Tibial nerve (tissue), 4 donors: ENCODE data around the gene TAOK3. TPM values are rescaled to one million over a fixed set of nuclear protein-coding genes. Genes with fewer than 3 reads are reported as not detected.

Experiments used
- DNase-seq, 2 donors: peaks; one replicate each; pipeline ENCODE4 v3.0.0-alpha.2; 2019; ENCODE audit warnings: low spot score in 2 of 2
- H3K27ac ChIP-seq, 4 donors: fragments of 200-600 bp; sonication (generic) in 3 of 4; one replicate each; pipeline ENCODE4 v1.5.1; 2017 to 2019; ENCODE audit warnings: mild to moderate bottlenecking in 1 of 4
- H3K27me3 ChIP-seq, 2 donors: fragments of 200-600 bp; sonication (generic) in 1 of 2; one replicate each; pipeline versions ENCODE4 v1.5.1 to v1.6.0; 2017 to 2019
- H3K36me3 ChIP-seq, 3 donors: fragments of 200-600 bp; sonication (generic); one replicate each; pipeline ENCODE4 v1.5.1; 2018 to 2019
- H3K4me1 ChIP-seq, 4 donors: fragments of 200-600 bp; sonication (generic) in 3 of 4; one replicate each; pipeline ENCODE4 v1.5.1; 2017 to 2019
- H3K4me3 ChIP-seq, 4 donors: fragments of 200-600 bp; sonication (generic) in 3 of 4; one replicate each; pipeline ENCODE4 v1.5.1; 2017 to 2019; ENCODE audit warnings: mild to moderate bottlenecking in 1 of 4, moderate library complexity in 1 of 4
- H3K9me3 ChIP-seq, 4 donors: fragments of 200-600 bp; sonication (generic) in 3 of 4; one replicate each; pipeline ENCODE4 v1.5.1; 2017 to 2019
- CTCF ChIP-seq, 5 experiments: fragments of 200-600 bp in 3 of 5; fragments of 450-650 bp in 2 of 5; sonication (generic) in 3 of 5; IDR thresholded peaks; one replicate each; pipeline ENCODE4 v1.5.1; 2016 to 2019; ENCODE audit warnings: antibody characterized with exemption in 5 of 5, mild to moderate bottlenecking in 3 of 5, moderate library complexity in 2 of 5
- EP300 ChIP-seq, 2 donors: sonication (generic); formaldehyde crosslinking; IDR thresholded peaks; one replicate each; pipeline ENCODE4 v1.6.1; 2017; ENCODE audit warnings: antibody characterized with exemption in 2 of 2, mild to moderate bottlenecking in 1 of 2
- POLR2A ChIP-seq, 2 donors: fragments of 450-650 bp; IDR thresholded peaks; one replicate each; pipeline ENCODE4 v1.6.1; 2017; ENCODE audit warnings: antibody characterized with exemption in 2 of 2, mild to moderate bottlenecking in 2 of 2, moderate library complexity in 2 of 2
- WGBS, 2 donors: methylation state at CpG; one replicate each; pipeline ENCODE4 v1.1.5; 2018; 5-methylcytosine and 5-hydroxymethylcytosine counted together
- total RNA-seq, 4 donors: library from RNA; depleted of rRNA; stranded (reverse); fragments of >200 nt; gene quantifications; one replicate each; pipeline ENCODE4 v1.1.0, GENCODE V29; 2016

Gene TAOK3
- total RNA-seq, 4 donors from 2014 or later = 43.7 to 99.0 (median 59.6) TPM

DNA sequence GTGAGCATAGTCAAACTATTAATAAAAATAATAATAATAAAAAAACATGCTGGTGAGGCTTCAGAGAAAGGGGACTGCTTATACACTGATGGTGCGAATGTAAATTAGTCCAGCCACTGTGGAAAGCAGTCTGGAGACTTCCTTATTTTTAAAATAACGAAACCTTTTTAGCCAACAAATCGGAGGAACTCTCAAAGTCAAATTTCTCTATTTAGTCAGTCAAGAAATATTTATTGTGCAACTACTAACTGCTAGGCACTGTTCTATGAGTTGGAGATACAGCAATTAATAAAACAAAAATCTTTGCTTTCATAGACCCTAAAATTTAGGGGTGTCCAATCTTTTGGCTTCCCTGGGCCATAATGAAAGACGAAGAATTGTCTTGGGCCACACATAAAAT is 10.8 kb downstream of the TAOK3 start:
- no peaks in the 10 kb centered on the region for H3K36me3 ChIP-seq
- H3K4me1 ChIP-seq = peaks cover 0 to 20% (median 6%) of the 10 kb centered on the region in 4 donors
- no peak overlapping the region for H3K4me3 ChIP-seq
- H3K27me3 ChIP-seq = no peaks in the 10 kb centered on the region
- TF ChIP-seq EP300 (IDR thresholded peaks at IDR 0.05) = no peak
- TF ChIP-seq CTCF (IDR thresholded peaks at IDR 0.05) = no peak
- no peak for TF ChIP-seq POLR2A (IDR thresholded peaks at IDR 0.05)
- no peaks in the 10 kb centered on the region for H3K9me3 ChIP-seq
- 83 to 89% methylated on average over 4 of the region's 4 CpGs for WGBS, 2 donors
- no peak overlapping the region for H3K27ac ChIP-seq
- DNase-seq = no peak

- H3K4me3 ChIP-seq = no peak overlapping the region
- TF ChIP-seq POLR2A (IDR thresholded peaks at IDR 0.05) (no peak), EP300 (IDR thresholded peaks at IDR 0.05) (no peak), CTCF (IDR thresholded peaks at IDR 0.05) (no peak)
- no peak overlapping the region for H3K27ac ChIP-seq
- no peaks in the 10 kb centered on the region for H3K27me3 ChIP-seq
- no peaks in the 10 kb centered on the region for H3K9me3 ChIP-seq
- WGBS, 2 donors = 78 to 85% methylated on average over 5 of the region's 5 CpGs
- no peak for DNase-seq
- no peaks in the 10 kb centered on the region for H3K36me3 ChIP-seq
- peaks cover 0 to 27% (median 12%) of the 10 kb centered on the region in 4 donors for H3K4me1 ChIP-seq
Measured at GRCh38 chr12:118361092-118361404, 11.7 kb downstream of the TAOK3 start.

- TF ChIP-seq EP300 (IDR thresholded peaks at IDR 0.05) (no peak), CTCF (IDR thresholded peaks at IDR 0.05) (no peak), POLR2A (IDR thresholded peaks at IDR 0.05) (no peak)
- H3K36me3 ChIP-seq = peaks cover 0 to 2% (median 0%) of the 10 kb centered on the region in 3 donors
- no peak for DNase-seq
- H3K27me3 ChIP-seq = no peaks in the 10 kb centered on the region
- H3K4me1 ChIP-seq = peaks cover 0 to 32% (median 15%) of the 10 kb centered on the region in 4 donors
- 82 to 87% methylated on average over 4 of the region's 4 CpGs for WGBS, 2 donors
- H3K27ac ChIP-seq = peak overlapping the region in 3 of 4 donors; percentile 14 to 35 (median 29)
- peak overlapping the region in 1 of 4 donors; percentile 26 for H3K4me3 ChIP-seq
- no peaks in the 10 kb centered on the region for H3K9me3 ChIP-seq
Measured at GRCh38 chr12:118359541-118359915, 13.2 kb downstream of the TAOK3 start.

DNA sequence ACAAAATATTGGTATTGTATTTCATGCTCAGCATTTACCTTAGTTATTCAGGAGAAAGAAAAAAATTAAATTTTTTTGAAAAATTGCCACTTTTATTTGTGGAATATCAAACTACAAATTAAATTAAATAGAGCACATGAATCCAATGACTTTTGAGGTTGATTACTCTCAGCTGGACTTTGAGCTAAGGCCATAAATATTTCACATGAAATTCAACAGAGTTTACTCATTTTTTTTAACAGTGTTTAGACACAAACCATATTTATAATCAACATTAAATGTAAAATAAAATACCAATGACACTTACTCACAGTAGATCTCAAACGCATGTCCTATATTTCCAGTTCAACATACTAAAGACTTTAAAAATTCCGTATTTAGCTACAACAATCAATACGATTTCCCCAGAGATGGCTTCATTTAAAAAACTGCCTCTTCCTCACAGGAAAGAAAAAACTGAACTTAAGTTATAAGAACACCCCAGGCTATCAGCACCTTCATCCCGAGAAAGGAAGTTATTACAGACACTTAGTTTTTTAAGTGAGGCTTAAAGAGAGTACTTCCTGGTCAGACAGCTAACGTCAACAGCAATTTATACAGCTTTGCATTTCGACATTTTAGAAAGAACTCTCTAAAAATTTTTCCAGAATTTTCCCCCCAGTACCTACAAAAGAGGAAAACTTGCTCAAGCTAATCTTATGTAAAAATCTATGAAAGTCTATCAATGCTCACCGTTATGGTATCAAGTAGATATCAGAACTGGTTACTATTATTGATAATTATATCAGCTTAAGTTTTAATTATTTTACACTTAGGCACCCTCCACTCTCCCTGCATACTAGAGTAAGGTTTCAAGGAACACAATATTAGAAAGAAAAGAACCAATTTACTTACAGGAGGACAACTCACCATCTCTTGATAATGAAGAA is 13.8 kb downstream of the TAOK3 start:
- TF ChIP-seq EP300 (IDR thresholded peaks at IDR 0.05) (no peak), POLR2A (IDR thresholded peaks at IDR 0.05) (peak in 1 of 2 donors; percentile 4)
- no peak for DNase-seq
- peaks cover 0 to 32% (median 15%) of the 10 kb centered on the region in 4 donors for H3K4me1 ChIP-seq
- 61 to 68% methylated on average over 7 of the region's 7 CpGs for WGBS, 2 donors
- H3K27me3 ChIP-seq = no peaks in the 10 kb centered on the region
- H3K4me3 ChIP-seq = peak overlapping the region in 1 of 4 donors; percentile 26
- H3K27ac ChIP-seq = peak overlapping the region in 3 of 4 donors; percentile 4 to 35 (median 14)
- H3K9me3 ChIP-seq = no peaks in the 10 kb centered on the region
- peaks cover 0 to 5% (median 0%) of the 10 kb centered on the region in 3 donors for H3K36me3 ChIP-seq

GRCh38 chr12:118358008-118358359 is 14.7 kb downstream of the TAOK3 start:
- no peak for DNase-seq
- TF ChIP-seq CTCF (IDR thresholded peaks at IDR 0.05) (no peak), EP300 (IDR thresholded peaks at IDR 0.05) (no peak), POLR2A (IDR thresholded peaks at IDR 0.05) (no peak)
- Histone ChIP-seq H3K4me1 (peaks cover 0 to 32% (median 15%) of the 10 kb centered on the region in 4 donors), H3K27me3 (no peaks in the 10 kb centered on the region), H3K27ac (peak overlapping the region in 2 of 4 donors; percentile 26 to 60), H3K9me3 (no peaks in the 10 kb centered on the region), H3K4me3 (no peak overlapping the region), H3K36me3 (peaks cover 0 to 5% (median 0%) of the 10 kb centered on the region in 3 donors)
- WGBS, 2 donors = 93 to 94% methylated on average over 1 of the region's 1 CpG
